NT2/D1 (cell line): ENCODE results near the gene SLC35B4.

Source experiments
- YY1 ChIP-seq: IDR thresholded peaks from 2 replicates; pipeline ENCODE4 v1.6.1; 2011; ENCODE audit not compliant: insufficient read length, insufficient read depth
- ZNF274 ChIP-seq: IDR thresholded peaks from 2 replicates; pipeline ENCODE4 v1.6.1; 2011; ENCODE audit warnings: mild to moderate bottlenecking, low read depth, low read length

DNA sequence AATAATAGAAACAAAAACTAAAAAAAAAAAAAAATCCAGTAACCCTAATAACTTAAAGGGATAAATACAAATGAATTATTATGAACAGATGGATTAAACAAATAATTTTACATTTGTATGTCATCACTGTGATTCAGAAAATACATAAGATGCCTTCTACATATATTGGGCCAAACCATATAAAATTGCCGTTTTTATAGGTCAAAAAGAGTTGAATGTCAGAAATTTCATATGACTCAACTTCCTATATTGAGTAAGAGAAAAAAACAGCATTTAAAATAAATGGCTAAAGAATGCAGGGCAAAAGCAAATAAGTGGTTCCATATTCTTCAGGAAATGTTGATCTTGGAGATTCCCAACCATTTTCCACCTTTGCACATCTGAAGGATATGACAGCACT, 9.4 kb downstream of the SLC35B4 start:
- TF ChIP-seq YY1 (no peak), ZNF274 (no peak)
